GM20000 (cell line): ENCODE results near the gene YAF2.
"Not testable (repeated sequence)": the region's sequence is repeated elsewhere in the genome, so short reads cannot be mapped to it uniquely, and the experiment has no call there.

Source experiments
- DNase-seq: peaks from one replicate; pipeline ENCODE4 v3.0.0; 2012; ENCODE audit warnings: low spot score
- TF ChIP-seq, protein P1 (sequence below): IDR thresholded peaks from 2 replicates; pipeline ENCODE4 v1.5.1; 2012; ENCODE audit warnings: mild to moderate bottlenecking, control low read depth; ENCODE audit errors: extremely low read depth, missing control alignments

Gene YAF2

DNA sequence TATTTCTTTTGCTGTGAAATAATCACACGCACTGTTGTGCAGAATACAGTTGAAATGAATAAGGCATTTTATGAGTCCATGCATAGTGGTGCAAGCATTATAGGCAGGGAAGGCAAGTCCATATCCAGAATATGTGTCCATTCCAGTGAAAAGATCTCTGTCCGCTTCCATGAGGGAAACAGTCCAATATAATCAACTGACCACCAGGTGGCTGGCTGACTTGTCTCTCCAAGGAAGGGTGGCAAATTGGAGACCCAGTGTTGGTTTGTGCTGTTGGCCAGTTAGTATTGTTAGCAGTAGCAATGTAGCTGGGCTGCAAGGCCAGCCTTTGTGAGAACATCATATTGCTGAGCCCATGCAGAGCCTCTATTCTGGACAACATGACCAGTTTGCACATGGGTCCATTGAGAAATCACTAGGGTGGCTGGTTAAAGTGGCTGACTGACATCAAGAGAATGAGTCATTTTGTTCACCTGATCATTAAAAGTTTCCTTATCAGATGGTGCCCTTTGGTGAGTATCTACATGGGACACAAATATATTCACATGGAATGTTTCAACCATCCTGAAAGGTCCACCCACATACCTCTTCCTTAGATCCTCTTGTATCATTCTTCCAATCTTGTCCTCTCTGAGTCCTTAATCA lies 17.3 kb upstream of the YAF2 start:
- no peak for DNase-seq
- TF ChIP-seq, protein P1, sequence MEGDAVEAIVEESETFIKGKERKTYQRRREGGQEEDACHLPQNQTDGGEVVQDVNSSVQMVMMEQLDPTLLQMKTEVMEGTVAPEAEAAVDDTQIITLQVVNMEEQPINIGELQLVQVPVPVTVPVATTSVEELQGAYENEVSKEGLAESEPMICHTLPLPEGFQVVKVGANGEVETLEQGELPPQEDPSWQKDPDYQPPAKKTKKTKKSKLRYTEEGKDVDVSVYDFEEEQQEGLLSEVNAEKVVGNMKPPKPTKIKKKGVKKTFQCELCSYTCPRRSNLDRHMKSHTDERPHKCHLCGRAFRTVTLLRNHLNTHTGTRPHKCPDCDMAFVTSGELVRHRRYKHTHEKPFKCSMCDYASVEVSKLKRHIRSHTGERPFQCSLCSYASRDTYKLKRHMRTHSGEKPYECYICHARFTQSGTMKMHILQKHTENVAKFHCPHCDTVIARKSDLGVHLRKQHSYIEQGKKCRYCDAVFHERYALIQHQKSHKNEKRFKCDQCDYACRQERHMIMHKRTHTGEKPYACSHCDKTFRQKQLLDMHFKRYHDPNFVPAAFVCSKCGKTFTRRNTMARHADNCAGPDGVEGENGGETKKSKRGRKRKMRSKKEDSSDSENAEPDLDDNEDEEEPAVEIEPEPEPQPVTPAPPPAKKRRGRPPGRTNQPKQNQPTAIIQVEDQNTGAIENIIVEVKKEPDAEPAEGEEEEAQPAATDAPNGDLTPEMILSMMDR, result no peak

GRCh38 chr12:42252645-42253044 lies 14.6 kb upstream of the YAF2 start:
- DNase-seq, result not testable (repeated sequence)

GRCh38 chr12:42249033-42249432 lies 11.0 kb upstream of the YAF2 start:
- DNase-seq, result not testable (repeated sequence)

DNA sequence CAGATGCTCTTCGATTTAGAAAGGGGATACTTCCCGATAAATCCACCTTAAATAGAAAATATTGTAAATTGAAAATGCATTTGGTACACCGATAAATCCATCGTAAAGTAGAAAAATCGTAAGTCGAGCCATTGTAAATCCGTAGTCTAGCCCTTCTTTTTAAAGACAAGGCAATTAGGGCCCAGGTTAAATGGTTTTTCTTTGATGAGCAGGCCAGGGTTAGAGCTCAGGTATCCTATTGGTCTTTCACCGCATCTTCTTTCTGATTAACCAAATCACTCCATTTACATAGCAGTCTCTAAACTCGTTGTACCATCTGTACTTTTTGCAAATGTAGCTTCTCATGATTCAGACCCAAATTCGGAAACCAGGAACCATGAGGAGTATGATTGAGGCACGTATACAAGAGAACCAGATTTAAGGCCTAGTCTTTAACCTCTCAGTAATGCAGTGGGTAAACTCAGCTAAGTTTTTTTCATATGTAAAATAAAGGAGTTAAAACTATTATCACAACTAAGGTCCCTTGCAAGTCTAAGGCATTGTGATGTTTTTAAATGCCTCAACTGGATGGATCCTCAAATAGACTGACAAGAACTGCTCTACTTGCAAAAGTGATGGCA lies 2.2 kb upstream of the YAF2 start:
- no peak for DNase-seq
- TF ChIP-seq, protein P1, result no peak

GRCh38 chr12:42237853-42238239 lies 202 bp downstream of the YAF2 start:
- TF ChIP-seq, protein P1, result no peak
- no peak for DNase-seq

DNA sequence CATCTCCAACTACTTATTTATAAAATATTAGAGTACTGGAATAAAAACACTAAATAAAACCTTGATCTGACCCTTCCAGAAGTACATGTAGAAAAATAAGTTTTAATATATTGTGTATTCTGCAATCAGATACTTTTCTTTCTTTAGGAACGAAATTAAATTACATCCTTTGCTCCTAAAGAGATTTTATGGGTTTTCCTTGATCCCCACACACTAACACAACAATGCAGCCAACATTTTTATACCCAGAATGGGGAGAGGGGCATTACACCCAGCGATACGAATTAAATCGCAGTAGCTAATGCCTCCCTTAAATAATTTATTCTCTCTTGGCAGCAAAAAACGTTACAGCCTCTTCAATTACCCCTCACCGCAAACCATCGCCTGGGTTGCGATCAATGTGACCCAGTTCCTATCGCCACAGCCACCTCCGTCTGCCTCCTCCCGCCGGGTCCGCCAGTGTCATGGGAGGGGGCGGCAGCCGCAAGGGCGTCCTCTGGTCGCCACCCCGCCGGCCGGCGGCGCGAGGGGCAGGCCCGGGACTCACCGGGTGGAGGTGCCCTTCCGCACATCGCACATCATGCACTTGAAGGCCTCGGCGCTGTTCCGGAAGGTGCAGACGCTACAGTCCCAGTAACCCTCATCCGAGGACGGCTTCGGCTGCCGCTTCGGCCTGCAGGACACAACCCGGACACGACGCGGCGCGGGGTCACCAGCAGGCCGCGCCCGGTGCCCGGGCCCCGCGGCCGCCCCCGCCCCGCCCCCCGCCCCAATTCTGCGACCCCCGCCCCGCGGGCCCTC lies 796 bp downstream of the YAF2 start:
- TF ChIP-seq, protein P1, result peak; percentile 55
- DNase-seq, result peak; percentile 91

GRCh38 chr12:42236017-42236416 lies 2.0 kb downstream of the YAF2 start:
- TF ChIP-seq, protein P1, result no peak
- DNase-seq, result no peak

GRCh38 chr12:42235426-42235825 lies 2.6 kb downstream of the YAF2 start:
- peak; percentile 28 for DNase-seq
- TF ChIP-seq, protein P1, result no peak
